Prostate gland (tissue), 2 donors: ENCODE data around the gene TRIP13. TPM values are rescaled to one million over a fixed set of nuclear protein-coding genes. Genes with fewer than 3 reads are reported as not detected.

Experiments used
- DNase-seq: peaks from one replicate; pipeline ENCODE4 v3.0.0-alpha.2; 2019; ENCODE audit warnings: low spot score
- H3K27ac ChIP-seq, 2 donors: fragments of 200-600 bp; sonication (generic); 2 replicates each; pipeline ENCODE4 v1.5.1; 2017 to 2019
- H3K27me3 ChIP-seq: fragments of 200-600 bp; sonication (generic); replicated peaks from 2 replicates; pipeline ENCODE4 v1.5.1; 2019; ENCODE audit not compliant: insufficient read depth
- H3K36me3 ChIP-seq, 2 donors: fragments of 200-600 bp; sonication (generic); 1 replicate in 1 of 2; 2 replicates in 1 of 2; pipeline versions ENCODE4 v1.5.1 to v1.8.1; 2017 to 2019
- H3K4me1 ChIP-seq: fragments of 200-600 bp; sonication (generic); replicated peaks from 2 replicates; pipeline ENCODE4 v1.5.1; 2019
- H3K4me3 ChIP-seq, 2 donors: fragments of 200-600 bp; sonication (generic); 2 replicates each; pipeline ENCODE4 v1.5.1; 2017 to 2019
- H3K9me3 ChIP-seq: fragments of 200-600 bp; sonication (generic); 2 replicates; pipeline ENCODE4 v1.5.1; 2017
- POLR2A ChIP-seq: fragments of 450-650 bp; IDR thresholded peaks from one replicate; pipeline ENCODE4 v1.6.1; 2016; ENCODE audit warnings: antibody characterized with exemption, mild to moderate bottlenecking
- POLR2AphosphoS5 ChIP-seq: sonication (generic); formaldehyde crosslinking; IDR thresholded peaks from one replicate; pipeline ENCODE4 v1.6.1; 2017; ENCODE audit warnings: antibody characterized with exemption
- WGBS: methylation state at CpG from one replicate; pipeline ENCODE4 v1.1.5; 2018; 5-methylcytosine and 5-hydroxymethylcytosine counted together
- intact Hi-C: fragments of 100-400 bp; cut with DNase I; formaldehyde crosslinking; loops from one replicate; pipeline ENCODE4 v1.14.2; 2022
- total RNA-seq, 2 donors: library from RNA; depleted of rRNA; stranded (reverse); fragments of >200 nt; gene quantifications; one replicate each; pipeline ENCODE4 v1.1.0, GENCODE V29; 2016
- TF ChIP-seq, protein P1 (sequence below), 4 experiments: fragments of 200-600 bp in 2 of 4; fragments of 450-650 bp in 2 of 4; sonication (generic) in 2 of 4; IDR thresholded peaks; 1 replicate in 3 of 4; 2 replicates in 1 of 4; pipeline ENCODE4 v1.5.1; 2016 to 2019; ENCODE audit warnings: antibody characterized with exemption in 4 of 4, mild to moderate bottlenecking in 2 of 4, moderate library complexity in 2 of 4

The TRIP13 gene
- total RNA-seq, 2 donors from 2014 or later = 1.8 to 11.9 TPM

GRCh38 chr5:863244-863805 is 29.4 kb upstream of the TRIP13 start:
- 86% methylated on average over 15 of the region's 16 CpGs for WGBS
- Histone ChIP-seq H3K9me3 (no peaks in the 10 kb centered on the region), H3K27me3 (no peaks in the 10 kb centered on the region), H3K36me3 (peaks cover 5 to 8% of the 10 kb centered on the region in 2 donors), H3K4me3 (no peak overlapping the region), H3K4me1 (no peaks in the 10 kb centered on the region), H3K27ac (no peak overlapping the region)
- intact Hi-C loops = no loop called here
- DNase-seq = no peak
- TF ChIP-seq POLR2AphosphoS5 (no peak), POLR2A (no peak)
- TF ChIP-seq, protein P1, sequence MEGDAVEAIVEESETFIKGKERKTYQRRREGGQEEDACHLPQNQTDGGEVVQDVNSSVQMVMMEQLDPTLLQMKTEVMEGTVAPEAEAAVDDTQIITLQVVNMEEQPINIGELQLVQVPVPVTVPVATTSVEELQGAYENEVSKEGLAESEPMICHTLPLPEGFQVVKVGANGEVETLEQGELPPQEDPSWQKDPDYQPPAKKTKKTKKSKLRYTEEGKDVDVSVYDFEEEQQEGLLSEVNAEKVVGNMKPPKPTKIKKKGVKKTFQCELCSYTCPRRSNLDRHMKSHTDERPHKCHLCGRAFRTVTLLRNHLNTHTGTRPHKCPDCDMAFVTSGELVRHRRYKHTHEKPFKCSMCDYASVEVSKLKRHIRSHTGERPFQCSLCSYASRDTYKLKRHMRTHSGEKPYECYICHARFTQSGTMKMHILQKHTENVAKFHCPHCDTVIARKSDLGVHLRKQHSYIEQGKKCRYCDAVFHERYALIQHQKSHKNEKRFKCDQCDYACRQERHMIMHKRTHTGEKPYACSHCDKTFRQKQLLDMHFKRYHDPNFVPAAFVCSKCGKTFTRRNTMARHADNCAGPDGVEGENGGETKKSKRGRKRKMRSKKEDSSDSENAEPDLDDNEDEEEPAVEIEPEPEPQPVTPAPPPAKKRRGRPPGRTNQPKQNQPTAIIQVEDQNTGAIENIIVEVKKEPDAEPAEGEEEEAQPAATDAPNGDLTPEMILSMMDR (IDR thresholded peaks at IDR 0.05) = no peak

DNA sequence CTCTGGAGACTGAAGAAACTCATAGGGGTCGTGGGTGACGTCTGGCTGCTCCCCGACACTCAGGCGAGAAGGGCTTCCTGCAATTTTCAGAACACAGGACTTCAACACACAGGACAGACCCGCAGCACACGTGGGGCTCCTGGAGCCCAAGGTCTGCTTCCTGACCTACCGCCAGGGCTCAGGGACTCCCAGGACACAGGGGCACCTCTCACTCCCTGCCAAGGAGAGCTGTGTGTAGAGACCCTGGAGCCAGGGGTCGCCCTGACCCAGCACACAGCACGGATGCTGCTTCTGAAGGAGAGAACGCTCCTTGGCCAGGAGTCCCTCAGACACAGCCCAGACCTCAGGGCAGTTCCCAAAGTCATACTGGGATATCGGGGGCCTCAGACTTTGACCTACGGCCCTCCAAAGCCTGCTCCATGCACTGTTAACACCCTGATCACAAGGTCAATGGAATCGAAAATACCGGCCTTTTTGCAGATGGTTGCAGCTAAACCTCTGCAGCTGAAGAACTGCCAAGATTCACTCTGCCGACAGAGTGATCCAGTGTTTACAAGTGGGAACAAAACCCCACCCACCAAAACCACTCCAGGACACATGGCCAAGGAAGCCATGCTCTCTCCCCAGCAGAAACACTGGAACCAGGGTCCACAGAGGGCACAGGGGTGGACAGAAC is 28.1 kb upstream of the TRIP13 start:
- no peaks in the 10 kb centered on the region for H3K4me1 ChIP-seq
- no peak for TF ChIP-seq POLR2AphosphoS5
- TF ChIP-seq, protein P1 (IDR thresholded peaks at IDR 0.05) = no peak
- no peak for TF ChIP-seq POLR2A
- H3K36me3 ChIP-seq = peaks cover 8 to 14% of the 10 kb centered on the region in 2 donors
- H3K27me3 ChIP-seq = no peaks in the 10 kb centered on the region
- intact Hi-C loops = no loop called here
- no peak overlapping the region for H3K27ac ChIP-seq
- no peak overlapping the region for H3K4me3 ChIP-seq
- WGBS = 76% methylated on average over 15 of the region's 15 CpGs
- H3K9me3 ChIP-seq = no peaks in the 10 kb centered on the region
- DNase-seq = no peak

DNA sequence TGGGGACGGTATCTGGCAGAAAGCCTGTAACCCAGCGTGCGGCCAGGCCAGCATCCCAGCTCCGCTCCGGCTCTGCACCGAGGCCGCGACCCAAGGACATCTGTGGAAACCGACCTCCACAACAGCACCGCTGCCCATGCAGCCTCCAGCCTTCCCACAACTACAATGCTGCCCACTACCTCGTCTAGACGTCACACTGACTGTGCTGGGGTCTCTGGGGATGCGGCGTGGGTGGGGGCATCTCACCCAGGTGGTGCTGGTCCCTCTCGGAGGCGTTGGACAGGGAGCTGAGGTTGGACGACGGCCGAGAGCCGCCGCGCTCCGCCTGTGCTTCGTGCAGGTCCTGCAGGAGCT is 27.5 kb upstream of the TRIP13 start:
- no peak for TF ChIP-seq POLR2AphosphoS5
- peaks cover 8 to 19% of the 10 kb centered on the region in 2 donors for H3K36me3 ChIP-seq
- WGBS = 91% methylated on average over 24 of the region's 24 CpGs
- H3K27ac ChIP-seq = no peak overlapping the region
- no peaks in the 10 kb centered on the region for H3K4me1 ChIP-seq
- no peak overlapping the region for H3K4me3 ChIP-seq
- no peak for DNase-seq
- H3K9me3 ChIP-seq = no peaks in the 10 kb centered on the region
- intact Hi-C loops = no loop called here
- no peaks in the 10 kb centered on the region for H3K27me3 ChIP-seq

DNA sequence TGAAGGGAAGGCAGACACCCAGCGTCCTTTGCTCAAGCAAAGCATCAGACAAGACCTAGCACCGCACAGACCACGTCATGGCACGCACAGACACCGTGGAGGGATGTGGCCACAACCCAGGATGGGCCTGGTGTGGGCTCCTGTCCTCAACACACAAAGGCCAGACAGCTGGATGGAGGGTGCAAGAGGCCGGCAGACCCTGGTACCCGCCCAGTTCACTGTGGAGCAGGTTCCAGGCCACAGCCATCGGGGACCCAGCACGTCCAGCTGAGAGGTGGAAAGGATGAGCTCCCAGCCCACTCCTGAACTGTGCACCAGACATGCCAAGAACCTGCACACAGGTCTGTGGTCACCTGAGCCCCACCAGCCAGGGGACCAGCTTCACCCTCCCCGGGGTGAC is 26.9 kb upstream of the TRIP13 start:
- Histone ChIP-seq H3K27ac (no peak overlapping the region), H3K36me3 (peaks cover 8 to 20% of the 10 kb centered on the region in 2 donors)

GRCh38 chr5:867300-867870 is 25.3 kb upstream of the TRIP13 start:
- no peaks in the 10 kb centered on the region for H3K4me1 ChIP-seq
- H3K9me3 ChIP-seq = no peaks in the 10 kb centered on the region
- no peak overlapping the region for H3K27ac ChIP-seq
- TF ChIP-seq, protein P1 (IDR thresholded peaks at IDR 0.05) = no peak
- no peak for TF ChIP-seq POLR2AphosphoS5
- TF ChIP-seq POLR2A = no peak
- peaks cover 12 to 27% of the 10 kb centered on the region in 2 donors for H3K36me3 ChIP-seq
- WGBS = 92% methylated on average over 6 of the region's 6 CpGs
- intact Hi-C loops = no loop called here
- no peak overlapping the region for H3K4me3 ChIP-seq
- DNase-seq = no peak
- H3K27me3 ChIP-seq = no peaks in the 10 kb centered on the region

More for the DNA sequence above, 26.9 kb upstream of the TRIP13 start:
- WGBS = 98% methylated on average over 5 of the region's 10 CpGs
- Histone ChIP-seq H3K4me3 (no peak overlapping the region), H3K27me3 (no peaks in the 10 kb centered on the region), H3K4me1 (no peaks in the 10 kb centered on the region), H3K9me3 (no peaks in the 10 kb centered on the region)
- TF ChIP-seq POLR2A (no peak), POLR2AphosphoS5 (no peak)
- TF ChIP-seq, protein P1 (IDR thresholded peaks at IDR 0.05) = no peak
- no peak for DNase-seq
- intact Hi-C loops = no loop called here
